SU-DHL-6 (cell line): ENCODE results near the gene GRAMD1B.

ENCODE experiments used
- CTCF ChIP-seq: fragments of 200-600 bp; sonication (generic); IDR thresholded peaks from one replicate; pipeline ENCODE4 v1.5.1; 2017; ENCODE audit warnings: antibody characterized with exemption, mild to moderate bottlenecking, low read length, moderate library complexity; ENCODE audit not compliant: insufficient read depth, poor library complexity, severe bottlenecking
- EZH2phosphoT487 ChIP-seq: fragments of 200-600 bp; sonication (generic), shearing (Covaris generic); conservative IDR thresholded peaks from 2 replicates; pipeline ENCODE4 v1.6.1; 2018; ENCODE audit warnings: mild to moderate bottlenecking, antibody characterized with exemption, low read length, moderate library complexity, mixed read lengths

DNA sequence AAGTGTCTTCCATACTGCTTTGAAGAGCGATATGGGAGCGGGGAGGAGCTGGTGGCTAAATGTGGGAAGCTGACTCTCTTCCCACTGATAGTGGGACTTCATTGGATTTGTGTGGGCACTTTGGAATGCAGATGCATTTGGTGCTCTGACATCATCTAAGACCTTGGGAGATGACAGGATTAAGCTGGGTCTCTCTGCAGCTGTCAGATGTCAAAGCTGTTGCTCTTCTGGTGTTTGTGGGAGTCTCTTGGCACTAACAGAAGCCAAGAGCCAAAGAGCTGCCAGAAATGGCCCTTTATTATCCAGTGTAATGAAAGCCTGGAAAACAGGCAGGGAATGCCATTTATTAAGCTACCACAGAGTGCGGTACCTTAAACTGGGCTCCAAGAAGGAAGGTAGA is 20.6 kb downstream of the GRAMD1B start:
- no peak for TF ChIP-seq CTCF
- TF ChIP-seq EZH2phosphoT487 = no peak
